Suprapubic skin (tissue), 3 donors: ENCODE measurements around the gene SERPINI1.

Source experiments
- CTCF ChIP-seq, 2 donors: fragments of 200-600 bp in 1 of 2; fragments of 450-650 bp in 1 of 2; sonication (generic) in 1 of 2; IDR thresholded peaks; one replicate each; pipeline ENCODE4 v1.5.1; 2016 to 2019; ENCODE audit warnings: antibody characterized with exemption in 2 of 2, mild to moderate bottlenecking in 1 of 2, moderate library complexity in 1 of 2
- POLR2AphosphoS5 ChIP-seq, 3 donors: sonication (generic); formaldehyde crosslinking; IDR thresholded peaks; one replicate each; pipeline ENCODE4 v1.6.1; 2017; ENCODE audit warnings: antibody characterized with exemption in 3 of 3

- TF ChIP-seq POLR2AphosphoS5 (IDR thresholded peaks at IDR 0.05) (no peak), CTCF (IDR thresholded peaks at IDR 0.05) (no peak)
Measured at GRCh38 chr3:167854063-167854462, 118.5 kb downstream of the SERPINI1 start.
